Muscle of back (tissue), 11 donors: ENCODE measurements around the gene PLD6. TPM values are rescaled to one million over a fixed set of nuclear protein-coding genes. Genes with fewer than 3 reads are reported as not detected.
"Not testable (repeated sequence)": the region's sequence is repeated elsewhere in the genome, so short reads cannot be mapped to it uniquely, and the experiment has no call there.

Experiments used
- DNase-seq, 3 donors: peaks; one replicate each; pipeline versions ENCODE4 v3.0.0 to v3.0.0-alpha.2; 2013
- polyA plus RNA-seq, 10 donors: library from polyadenylated mRNA; unstranded; fragments of 120-200 nt; gene quantifications; one replicate each; pipeline ENCODE4 v1.2.1, GENCODE V29; 2013; ENCODE audit not compliant: insufficient read length in 10 of 10

The PLD6 gene
- polyA plus RNA-seq, 10 donors = 3.3 to 5.3 (median 4.4) TPM

- no peak for DNase-seq
These were observed 2.9 kb downstream of the PLD6 start for GRCh38 chr17:17203173-17203730.

- DNase-seq = no peak
These were observed 4.2 kb downstream of the PLD6 start for GRCh38 chr17:17201907-17202306.

GRCh38 chr17:17201271-17201670 is 4.9 kb downstream of the PLD6 start:
- DNase-seq = no peak

- no peak for DNase-seq
These were observed 5.3 kb downstream of the PLD6 start for GRCh38 chr17:17200831-17201230.

- no peak for DNase-seq
These were observed 5.8 kb downstream of the PLD6 start for GRCh38 chr17:17200311-17200710.

GRCh38 chr17:17198281-17198680 is 7.9 kb downstream of the PLD6 start:
- no peak for DNase-seq

GRCh38 chr17:17196776-17197175 is 9.4 kb downstream of the PLD6 start:
- no peak for DNase-seq

- not testable (repeated sequence) for DNase-seq
These were observed 10.7 kb downstream of the PLD6 start for GRCh38 chr17:17195466-17195865.

- no peak for DNase-seq
These were observed 14.2 kb downstream of the PLD6 start for GRCh38 chr17:17191961-17192381.

GRCh38 chr17:17191346-17191792 is 14.8 kb downstream of the PLD6 start:
- DNase-seq = peak in 1 of 3 donors; percentile 53

GRCh38 chr17:17190188-17190587 is 15.9 kb downstream of the PLD6 start:
- no peak for DNase-seq

- no peak for DNase-seq
These were observed 16.6 kb downstream of the PLD6 start for GRCh38 chr17:17189559-17189958.

- no peak for DNase-seq
These were observed 17.5 kb downstream of the PLD6 start for GRCh38 chr17:17188586-17188985.

GRCh38 chr17:17186551-17187505 is 19.3 kb downstream of the PLD6 start:
- no peak for DNase-seq

- DNase-seq = no peak
These were observed 20.1 kb downstream of the PLD6 start for GRCh38 chr17:17186051-17186450.

GRCh38 chr17:17184985-17185757 is 21.0 kb downstream of the PLD6 start:
- not testable (repeated sequence) for DNase-seq

- no peak for DNase-seq
These were observed 22.4 kb downstream of the PLD6 start for GRCh38 chr17:17183744-17184143.

- DNase-seq = no peak
These were observed 23.5 kb downstream of the PLD6 start for GRCh38 chr17:17182598-17183136.

- peak in 1 of 3 donors; percentile 45 for DNase-seq
These were observed 24.2 kb downstream of the PLD6 start for GRCh38 chr17:17181666-17182597.

- no peak for DNase-seq
These were observed 25.2 kb downstream of the PLD6 start for GRCh38 chr17:17180741-17181525.
